Neutrophil (primary cell): ENCODE data around the gene PTPRB.

ENCODE experiments used
- H3K27ac ChIP-seq: fragments of 200-600 bp; sonication (generic); 2 replicates; pipeline ENCODE4 v1.5.1; 2016; ENCODE audit warnings: mild to moderate bottlenecking, moderate library complexity
- H3K27me3 ChIP-seq: fragments of 200-600 bp; sonication (generic); 2 replicates; pipeline ENCODE4 v1.6.0; 2016; ENCODE audit warnings: mild to moderate bottlenecking
- H3K36me3 ChIP-seq: fragments of 200-600 bp; sonication (generic); 2 replicates; pipeline ENCODE4 v1.5.1; 2017
- H3K4me1 ChIP-seq, 2 experiments: fragments of 200-600 bp in 1 of 2; sonication (generic) in 1 of 2; 1 replicate in 1 of 2; 2 replicates in 1 of 2; pipeline versions ENCODE4 v1.5.1 to v1.6.1; 2013 to 2016; ENCODE audit warnings: low read depth in 1 of 2, low read length in 1 of 2, mild to moderate bottlenecking in 1 of 2, moderate library complexity in 1 of 2; ENCODE audit not compliant: control insufficient read depth in 1 of 2, insufficient read depth in 1 of 2
- H3K4me3 ChIP-seq, 2 experiments: fragments of 200-600 bp in 1 of 2; sonication (generic) in 1 of 2; 1 replicate in 1 of 2; 2 replicates in 1 of 2; pipeline ENCODE4 v1.5.1; 2013 to 2016; ENCODE audit warnings: low read depth in 1 of 2, low read length in 1 of 2, mild to moderate bottlenecking in 1 of 2, moderate library complexity in 1 of 2
- H3K9me3 ChIP-seq: fragments of 200-600 bp; sonication (generic); 2 replicates; pipeline ENCODE4 v1.5.1; 2016
- TF ChIP-seq, protein P1 (sequence below): fragments of 200-600 bp; sonication (generic); IDR thresholded peaks from 2 replicates; pipeline ENCODE4 v1.5.1; 2016; ENCODE audit warnings: antibody characterized with exemption

Gene PTPRB

DNA sequence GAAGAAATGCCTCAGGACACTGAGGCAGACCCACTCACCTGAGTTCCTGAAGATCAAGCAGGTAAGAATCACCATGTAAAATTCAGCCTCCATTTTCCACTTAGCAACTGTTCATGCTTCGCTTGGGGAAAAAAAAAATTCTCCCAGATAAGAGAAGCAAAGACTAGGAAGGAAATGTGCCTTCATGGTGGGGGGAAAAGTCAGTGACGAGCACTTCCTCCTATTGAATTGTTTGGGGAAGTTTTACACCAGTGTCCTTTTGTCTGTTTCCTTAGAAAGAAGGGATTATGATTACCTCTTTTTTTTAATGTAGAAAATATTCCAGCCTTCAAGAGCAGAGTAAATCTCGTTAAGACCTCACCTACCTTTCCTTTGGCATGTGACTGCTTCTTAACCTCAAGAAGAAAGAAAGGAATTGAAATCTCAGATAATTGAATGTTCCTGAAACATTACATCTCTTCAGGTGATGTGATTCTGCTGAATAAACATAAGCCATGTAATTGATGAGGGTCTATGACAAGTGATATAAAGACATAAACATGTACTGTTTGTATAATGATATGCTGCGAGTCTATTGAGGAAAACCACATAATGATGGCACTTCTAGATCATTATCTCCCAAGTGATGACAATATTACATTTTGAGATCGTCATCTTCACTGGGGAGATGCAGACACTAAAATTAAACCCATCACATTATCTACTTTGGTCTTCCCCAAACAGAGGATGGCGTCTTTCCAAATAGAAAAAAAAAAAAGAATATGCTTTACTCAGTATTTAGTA, at the start of gene PTPRB:
Gene PTPRB (minus strand): TSS at position 127 of the 783 bp plus-strand sequence. CDS start 34 bp downstream, at position 93.
- no peaks in the 10 kb centered on the region for H3K27me3 ChIP-seq
- H3K36me3 ChIP-seq: no peaks in the 10 kb centered on the region
- TF ChIP-seq, protein P1, sequence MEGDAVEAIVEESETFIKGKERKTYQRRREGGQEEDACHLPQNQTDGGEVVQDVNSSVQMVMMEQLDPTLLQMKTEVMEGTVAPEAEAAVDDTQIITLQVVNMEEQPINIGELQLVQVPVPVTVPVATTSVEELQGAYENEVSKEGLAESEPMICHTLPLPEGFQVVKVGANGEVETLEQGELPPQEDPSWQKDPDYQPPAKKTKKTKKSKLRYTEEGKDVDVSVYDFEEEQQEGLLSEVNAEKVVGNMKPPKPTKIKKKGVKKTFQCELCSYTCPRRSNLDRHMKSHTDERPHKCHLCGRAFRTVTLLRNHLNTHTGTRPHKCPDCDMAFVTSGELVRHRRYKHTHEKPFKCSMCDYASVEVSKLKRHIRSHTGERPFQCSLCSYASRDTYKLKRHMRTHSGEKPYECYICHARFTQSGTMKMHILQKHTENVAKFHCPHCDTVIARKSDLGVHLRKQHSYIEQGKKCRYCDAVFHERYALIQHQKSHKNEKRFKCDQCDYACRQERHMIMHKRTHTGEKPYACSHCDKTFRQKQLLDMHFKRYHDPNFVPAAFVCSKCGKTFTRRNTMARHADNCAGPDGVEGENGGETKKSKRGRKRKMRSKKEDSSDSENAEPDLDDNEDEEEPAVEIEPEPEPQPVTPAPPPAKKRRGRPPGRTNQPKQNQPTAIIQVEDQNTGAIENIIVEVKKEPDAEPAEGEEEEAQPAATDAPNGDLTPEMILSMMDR: no peak
- no peak within 1 kb of the TSS for H3K4me3 ChIP-seq
- no peaks in the 10 kb centered on the region for H3K9me3 ChIP-seq
- no peaks in the 10 kb centered on the region for H3K4me1 ChIP-seq
- no peak within 1 kb of the TSS for H3K27ac ChIP-seq

DNA sequence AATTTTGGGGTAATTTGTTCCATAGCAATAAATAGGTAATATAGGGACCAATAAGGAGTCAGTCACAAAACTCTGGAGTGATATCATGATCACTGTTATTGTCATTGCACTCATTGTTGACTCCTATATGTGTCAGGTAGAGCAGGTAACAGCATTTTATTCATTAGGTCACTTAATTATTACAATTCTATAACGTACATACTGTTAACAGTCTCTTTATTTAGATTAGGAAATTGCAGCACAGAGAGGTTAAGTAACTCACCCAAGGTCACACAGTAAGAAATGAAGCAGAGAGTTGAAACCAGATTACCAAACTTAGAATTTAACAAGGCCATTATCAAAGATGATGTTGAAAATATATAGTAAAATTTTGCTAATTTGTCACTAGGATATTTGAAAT, 49.7 kb upstream of the PTPRB start:
- no peaks in the 10 kb centered on the region for H3K27me3 ChIP-seq
- no peak overlapping the region for H3K27ac ChIP-seq
- H3K9me3 ChIP-seq: no peaks in the 10 kb centered on the region
- no peak overlapping the region for H3K4me3 ChIP-seq
- TF ChIP-seq, protein P1: no peak
- H3K36me3 ChIP-seq: no peaks in the 10 kb centered on the region
- no peaks in the 10 kb centered on the region for H3K4me1 ChIP-seq

DNA sequence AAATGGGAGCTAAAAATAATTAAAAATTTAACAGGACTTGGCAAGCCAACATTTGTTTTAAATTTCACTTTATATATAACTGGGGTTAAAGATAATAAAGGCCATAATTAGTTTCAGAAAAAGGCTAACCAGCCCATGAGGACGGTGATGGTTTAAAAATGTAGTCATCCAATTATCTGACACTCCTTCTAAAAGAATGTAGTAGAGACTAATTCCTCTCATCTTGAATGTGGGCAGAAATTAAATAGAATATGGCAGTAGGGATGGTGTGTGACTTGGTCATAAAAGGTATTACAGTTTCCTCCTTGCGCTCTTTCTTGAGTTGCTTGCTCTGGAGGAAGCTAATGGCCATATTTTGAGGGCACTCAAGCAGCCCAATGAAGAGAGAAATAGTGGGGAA, 49.1 kb upstream of the PTPRB start:
- TF ChIP-seq, protein P1: no peak
- no peaks in the 10 kb centered on the region for H3K27me3 ChIP-seq
- H3K36me3 ChIP-seq: no peaks in the 10 kb centered on the region
- no peaks in the 10 kb centered on the region for H3K4me1 ChIP-seq
- H3K27ac ChIP-seq: no peak overlapping the region
- no peaks in the 10 kb centered on the region for H3K9me3 ChIP-seq
- no peak overlapping the region for H3K4me3 ChIP-seq

DNA sequence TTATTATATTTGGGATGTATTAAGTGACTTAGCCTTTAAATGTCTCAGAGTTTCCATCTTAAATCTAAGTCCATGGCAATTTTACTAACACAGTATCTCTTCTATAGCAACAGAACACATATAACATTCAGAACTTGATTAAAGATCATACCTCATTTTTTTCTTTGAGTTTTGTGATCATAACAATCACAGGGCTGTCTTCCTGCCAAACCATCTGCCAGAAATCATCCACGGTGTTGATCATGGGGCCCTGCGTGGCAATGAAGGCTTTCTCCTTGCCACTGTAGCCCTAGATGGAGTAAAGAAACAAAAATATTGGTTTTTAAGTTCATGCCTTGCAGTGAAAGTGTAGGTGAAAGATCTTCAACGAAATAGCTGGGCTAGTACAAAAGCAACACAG, 46.7 kb upstream of the PTPRB start:
- no peaks in the 10 kb centered on the region for H3K4me1 ChIP-seq
- H3K9me3 ChIP-seq: no peaks in the 10 kb centered on the region
- H3K36me3 ChIP-seq: no peaks in the 10 kb centered on the region
- no peak overlapping the region for H3K27ac ChIP-seq
- H3K27me3 ChIP-seq: no peaks in the 10 kb centered on the region
- no peak overlapping the region for H3K4me3 ChIP-seq
- TF ChIP-seq, protein P1: no peak

DNA sequence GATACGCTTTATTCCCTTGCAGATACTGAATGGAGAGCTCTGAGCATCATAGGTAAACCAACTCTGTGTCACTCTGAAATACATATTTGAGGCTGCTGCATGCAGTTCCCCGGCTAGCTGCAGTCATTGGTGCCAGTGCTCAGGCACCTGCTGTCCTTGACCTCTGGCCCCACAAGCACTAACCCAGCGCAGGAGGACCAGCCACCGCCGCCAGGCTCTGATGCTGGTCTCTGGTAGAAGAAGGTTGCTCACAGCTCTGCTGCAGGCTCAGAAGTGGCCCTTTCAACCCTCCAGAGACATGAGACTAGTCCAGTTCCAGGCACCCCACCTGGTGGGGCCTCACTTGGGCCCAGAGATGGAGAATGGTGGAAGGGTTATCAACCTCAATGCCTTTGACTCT, 34.5 kb upstream of the PTPRB start:
- no peaks in the 10 kb centered on the region for H3K36me3 ChIP-seq

More for the DNA sequence above, 34.5 kb upstream of the PTPRB start:
- TF ChIP-seq, protein P1: no peak
- Histone ChIP-seq H3K4me1 (no peaks in the 10 kb centered on the region), H3K9me3 (no peaks in the 10 kb centered on the region), H3K27me3 (no peaks in the 10 kb centered on the region), H3K4me3 (no peak overlapping the region), H3K27ac (no peak overlapping the region)
